HG03159 (cell line): ENCODE measurements around the gene PAX2.

Source experiments
- ATAC-seq: cut with Tn5 transposase; IDR thresholded peaks from one replicate; pipeline ENCODE4 v1.9.1; 2021; ENCODE audit warnings: mild to moderate bottlenecking, moderate library complexity; ENCODE audit not compliant: unreplicated experiment

The PAX2 gene

DNA sequence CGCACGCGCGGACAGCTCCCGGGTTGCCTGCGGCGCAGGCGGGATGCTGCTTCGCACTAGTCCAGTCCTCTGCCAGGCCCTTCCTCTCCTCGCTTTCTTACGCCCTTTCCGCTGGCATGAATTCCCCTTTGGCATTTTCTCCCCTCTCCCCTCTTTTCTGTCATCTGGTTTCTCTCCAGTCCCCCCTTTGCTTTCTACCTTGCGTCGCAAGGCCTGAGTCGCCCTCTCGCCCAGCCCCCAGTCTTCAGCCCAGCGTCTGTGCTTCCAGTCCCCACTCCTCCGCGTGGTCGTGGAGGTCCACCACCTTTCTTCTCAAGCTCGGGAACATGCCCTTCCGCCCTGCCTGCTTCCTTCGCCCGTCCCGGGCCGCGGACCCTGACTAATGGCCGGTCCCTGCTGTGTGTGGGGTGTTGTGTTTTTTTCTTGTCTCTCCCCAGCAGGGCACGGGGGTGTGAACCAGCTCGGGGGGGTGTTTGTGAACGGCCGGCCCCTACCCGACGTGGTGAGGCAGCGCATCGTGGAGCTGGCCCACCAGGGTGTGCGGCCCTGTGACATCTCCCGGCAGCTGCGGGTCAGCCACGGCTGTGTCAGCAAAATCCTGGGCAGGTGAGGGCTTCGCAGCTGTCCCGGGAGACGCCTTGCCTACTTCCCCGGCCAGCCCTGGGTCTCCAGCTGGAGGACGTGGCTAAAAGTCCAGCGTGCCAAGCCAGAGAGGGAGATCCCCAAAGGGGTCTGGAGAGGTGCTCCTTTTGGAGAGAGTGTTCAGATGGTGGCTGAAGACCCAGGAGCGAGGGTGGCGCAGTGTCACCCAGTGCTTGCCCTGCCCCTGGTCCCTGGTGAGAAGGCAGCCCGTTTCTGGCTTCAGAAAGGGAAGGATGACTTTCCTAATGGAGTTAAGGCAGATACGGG is 4.2 kb downstream of the PAX2 start:
- ATAC-seq, result no peak

DNA sequence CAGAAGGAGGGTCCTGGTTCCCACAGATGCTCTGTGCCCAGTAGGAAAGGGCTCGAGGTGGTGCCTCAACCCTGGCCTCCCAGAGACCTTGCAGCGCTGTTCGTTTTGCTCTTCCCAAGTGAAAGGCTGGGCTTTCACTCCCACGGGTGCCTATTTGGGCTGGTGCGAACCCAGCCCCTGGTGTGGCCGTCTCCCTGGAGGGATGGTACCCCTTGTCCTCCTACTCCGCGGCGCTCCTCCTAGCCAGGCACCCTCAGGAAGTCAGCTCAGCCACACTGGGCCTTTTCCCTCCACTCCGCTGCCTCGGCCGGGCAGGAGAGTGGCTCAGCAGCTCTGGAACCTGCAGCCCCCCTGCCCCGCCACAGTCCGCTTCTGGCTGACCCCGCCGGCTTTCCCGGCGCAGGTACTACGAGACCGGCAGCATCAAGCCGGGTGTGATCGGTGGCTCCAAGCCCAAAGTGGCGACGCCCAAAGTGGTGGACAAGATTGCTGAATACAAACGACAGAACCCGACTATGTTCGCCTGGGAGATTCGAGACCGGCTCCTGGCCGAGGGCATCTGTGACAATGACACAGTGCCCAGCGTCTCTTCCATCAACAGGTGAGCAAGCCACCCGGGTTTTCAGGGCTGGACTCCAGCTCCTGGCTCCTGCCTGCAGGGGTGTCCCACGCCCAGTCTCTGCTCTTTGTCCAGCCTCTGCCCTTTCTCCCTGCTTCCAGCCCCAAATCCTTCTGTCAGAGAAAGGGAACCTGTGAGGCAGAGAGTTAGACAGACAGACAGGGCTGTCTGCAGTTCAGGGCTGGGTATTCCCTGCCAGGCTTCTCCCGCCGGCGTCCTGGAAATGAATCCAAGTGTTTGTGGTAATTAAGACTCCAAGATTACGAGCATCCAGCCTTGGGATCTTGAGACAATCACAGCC is 5.2 kb downstream of the PAX2 start:
- ATAC-seq, result no peak

DNA sequence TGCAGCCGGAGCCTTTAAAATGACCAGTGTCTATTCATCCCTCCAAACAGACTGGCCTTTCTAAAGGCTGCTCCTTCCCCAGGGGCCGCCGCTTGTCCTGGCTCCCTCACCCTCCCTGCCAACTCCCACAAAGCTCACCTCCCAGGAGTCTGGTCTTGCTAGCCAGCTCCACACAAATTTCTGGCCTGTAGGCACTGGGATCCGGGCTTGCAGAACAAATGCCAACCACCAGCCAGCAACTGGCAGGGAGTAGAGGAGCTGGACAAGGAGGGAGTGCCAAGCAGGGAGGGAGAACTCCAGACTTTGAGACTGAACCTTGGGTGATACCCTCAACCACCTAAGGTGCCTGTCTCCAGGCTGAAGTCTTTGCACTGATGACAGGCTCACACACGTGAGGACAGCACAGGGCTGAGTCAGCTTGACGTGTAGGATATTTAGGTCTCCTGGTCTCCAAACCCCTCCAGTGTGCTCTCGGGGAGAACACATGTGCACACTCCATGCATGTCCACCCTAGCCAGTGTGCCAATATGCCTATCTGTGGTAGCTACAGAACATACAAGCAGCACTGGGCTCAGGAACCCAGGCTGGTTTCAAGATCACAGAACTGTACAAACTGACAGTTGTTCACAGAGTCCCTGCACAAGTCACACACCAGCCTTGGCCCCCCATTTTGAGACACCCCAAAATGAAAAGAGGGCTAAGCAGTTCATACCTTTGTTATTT is 6.0 kb downstream of the PAX2 start:
- ATAC-seq, result no peak

DNA sequence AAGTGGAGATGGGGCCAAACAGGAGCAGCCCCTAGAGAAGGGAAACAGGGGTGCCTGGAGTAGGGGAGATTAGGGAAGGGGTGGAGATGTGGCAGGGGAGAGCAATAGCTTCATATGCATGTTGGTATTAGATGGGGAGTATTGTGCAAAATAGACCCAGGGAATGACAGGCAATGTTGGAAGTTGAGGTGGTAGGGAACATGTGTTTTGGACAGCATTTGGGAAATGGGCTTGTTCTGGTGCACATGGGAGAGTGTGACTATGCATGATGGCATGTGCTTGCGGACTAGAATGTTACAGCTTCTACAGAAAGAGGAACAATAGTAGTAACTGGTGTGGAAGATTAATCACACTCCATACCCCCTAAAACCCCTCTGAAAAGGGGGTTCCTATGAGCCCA is 10.4 kb downstream of the PAX2 start:
- ATAC-seq, result no peak

DNA sequence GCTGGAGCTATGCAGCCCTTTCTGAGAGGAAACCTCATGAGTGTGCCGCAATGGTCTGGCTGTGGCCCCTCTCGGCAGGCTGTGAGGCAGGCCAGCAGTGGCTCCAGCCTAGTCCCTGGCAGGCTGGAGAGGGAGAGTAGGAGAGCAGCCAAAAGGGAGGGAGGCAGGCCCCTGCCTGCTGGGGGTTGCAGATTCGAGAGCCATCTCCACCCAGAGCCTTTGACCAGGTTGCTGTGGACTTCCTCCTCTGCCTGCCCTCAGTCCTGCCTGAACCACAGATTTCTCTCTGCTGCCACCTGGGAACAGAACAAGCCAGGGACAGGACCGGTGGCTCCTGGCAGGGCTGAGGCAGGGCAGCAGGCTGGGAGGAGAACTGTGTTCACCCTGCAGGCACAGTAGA is 13.9 kb downstream of the PAX2 start:
- no peak for ATAC-seq

DNA sequence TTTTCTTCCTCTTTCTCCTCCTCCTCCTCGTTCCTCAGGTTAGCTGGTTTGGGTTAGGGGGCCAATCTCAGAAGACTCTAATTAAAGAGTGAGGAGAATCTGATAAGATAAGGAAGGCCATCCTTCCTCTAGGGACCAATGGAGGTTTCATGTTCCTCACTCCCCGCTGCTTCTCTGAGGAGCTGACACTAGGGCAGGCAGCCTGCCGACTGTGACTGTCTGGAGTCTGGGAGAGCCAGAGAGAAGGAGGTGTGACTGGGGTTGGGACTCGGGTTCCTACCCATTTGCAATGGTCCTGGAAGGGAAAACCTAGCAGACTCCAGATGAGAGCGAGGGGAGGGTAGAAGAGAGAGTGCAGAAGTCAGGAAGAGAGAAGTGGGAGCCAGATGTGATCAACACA is 15.3 kb downstream of the PAX2 start:
- no peak for ATAC-seq

DNA sequence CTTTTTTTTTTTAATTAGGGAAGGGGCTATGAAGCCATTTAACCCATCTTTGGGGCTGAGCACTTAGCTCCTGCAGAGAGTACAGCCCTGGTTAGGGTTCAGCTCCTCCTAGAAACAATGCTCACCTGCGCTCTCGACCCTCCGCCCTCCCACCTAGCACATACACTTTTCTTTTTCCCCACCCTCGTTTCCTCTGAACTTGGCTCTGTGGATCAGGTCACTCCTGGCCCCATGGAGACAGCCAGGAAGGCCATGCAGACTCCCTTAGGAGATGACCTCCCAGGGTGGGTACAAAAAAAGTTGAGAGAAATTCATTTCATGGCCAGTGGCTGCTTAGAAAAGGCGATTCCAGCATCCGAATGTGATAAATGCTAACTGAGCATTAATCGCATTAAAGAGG is 15.8 kb downstream of the PAX2 start:
- no peak for ATAC-seq

DNA sequence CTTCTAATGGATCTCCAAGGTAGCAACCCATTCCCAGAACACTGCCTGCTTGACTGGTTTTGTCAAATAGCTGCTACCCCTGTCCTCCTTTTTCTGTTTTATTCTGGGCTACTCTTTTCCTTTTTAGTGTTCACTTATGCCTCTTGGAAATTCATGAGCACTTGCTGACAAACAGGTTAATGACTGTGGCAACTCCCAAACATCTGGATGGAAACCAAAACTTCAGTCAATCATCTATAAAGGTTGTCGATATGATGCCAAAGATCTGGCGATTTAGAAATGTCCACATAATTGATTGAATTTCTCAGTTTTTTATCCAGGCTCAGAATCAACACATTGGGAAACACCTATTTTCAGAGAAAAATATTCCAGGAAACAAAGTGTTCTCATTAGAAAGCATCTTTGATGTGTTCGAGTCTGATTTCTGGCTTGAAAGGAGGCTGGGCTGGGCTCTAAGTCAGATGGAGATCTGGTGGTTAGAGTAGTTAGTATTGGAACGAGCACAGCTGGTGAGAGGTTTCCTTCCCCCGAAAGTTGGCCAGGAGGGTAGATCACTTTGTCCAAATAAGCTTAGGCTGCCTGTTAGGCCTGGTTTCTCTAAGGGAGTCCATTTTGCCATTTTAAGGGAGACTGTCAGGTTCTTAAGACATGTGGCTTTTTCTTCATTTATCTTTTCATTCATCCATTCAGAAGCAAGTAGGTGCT is 17.8 kb downstream of the PAX2 start:
- no peak for ATAC-seq

DNA sequence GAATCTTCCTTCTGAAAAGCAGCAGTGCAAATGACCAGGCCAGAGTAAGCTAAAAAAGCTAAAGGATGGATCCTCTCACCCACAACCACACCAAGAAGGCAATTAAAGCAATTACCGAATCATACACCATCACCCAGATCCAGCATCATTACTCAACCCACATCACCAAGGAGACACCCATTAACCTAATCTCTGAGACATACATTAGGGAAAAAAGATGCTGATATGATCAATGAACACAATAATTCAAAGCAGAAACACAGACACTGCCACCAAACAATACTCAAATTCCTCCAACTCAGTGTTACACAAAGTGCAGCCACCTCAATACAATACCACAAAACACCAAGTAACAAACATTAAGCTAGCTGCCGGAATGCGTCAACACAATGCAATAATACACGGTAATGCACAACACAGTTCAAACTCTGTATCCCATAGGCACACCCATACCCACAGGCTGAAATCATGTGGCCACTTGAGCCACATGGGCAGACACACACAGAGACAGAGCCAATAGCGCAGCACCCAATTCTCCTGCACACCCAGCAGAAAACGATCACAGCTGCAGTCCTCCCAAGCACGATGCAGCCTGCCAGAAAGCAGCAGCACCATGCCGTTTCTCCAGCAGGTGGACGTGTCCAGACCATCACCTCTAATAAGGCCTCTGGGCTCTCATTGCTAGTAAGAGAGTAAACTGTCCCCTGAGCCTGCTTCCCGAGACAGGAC is 21.5 kb downstream of the PAX2 start:
- no peak for ATAC-seq

DNA sequence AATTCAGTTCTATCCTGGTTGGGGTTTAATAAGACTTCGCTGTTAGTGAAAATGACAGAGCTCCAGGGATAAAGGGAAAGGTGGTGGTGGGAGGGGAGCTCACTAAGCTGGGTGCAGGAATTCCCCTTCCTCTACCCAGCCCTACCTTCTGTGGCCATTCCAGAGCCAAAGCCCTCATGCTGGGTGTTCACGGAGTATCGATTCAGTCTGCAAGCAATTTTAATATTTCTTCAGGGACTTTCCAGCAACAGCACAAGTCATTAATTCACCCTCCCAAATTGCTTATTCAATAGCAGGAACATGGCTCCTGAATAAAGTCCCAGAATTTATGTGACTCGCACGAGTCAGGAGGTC is 22.0 kb downstream of the PAX2 start:
- no peak for ATAC-seq

DNA sequence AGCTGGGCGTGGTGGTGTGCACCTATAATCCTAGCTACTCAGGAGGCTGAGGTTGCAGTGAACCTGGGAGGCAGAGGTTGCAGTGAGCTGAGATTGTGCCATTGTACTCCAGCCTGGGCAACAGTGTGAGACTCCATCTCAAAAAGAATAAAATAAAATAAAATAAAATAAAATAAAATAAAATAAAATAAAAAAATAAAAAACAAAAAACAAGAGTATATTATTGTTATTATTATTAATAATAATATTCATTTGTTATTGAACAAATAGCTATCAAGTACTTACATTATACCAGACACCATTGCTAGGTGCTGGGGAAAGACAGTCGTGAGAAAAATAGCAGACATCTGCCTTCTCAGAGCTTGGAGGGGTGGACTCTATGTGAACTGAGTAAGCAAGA is 24.1 kb downstream of the PAX2 start:
- no peak for ATAC-seq

DNA sequence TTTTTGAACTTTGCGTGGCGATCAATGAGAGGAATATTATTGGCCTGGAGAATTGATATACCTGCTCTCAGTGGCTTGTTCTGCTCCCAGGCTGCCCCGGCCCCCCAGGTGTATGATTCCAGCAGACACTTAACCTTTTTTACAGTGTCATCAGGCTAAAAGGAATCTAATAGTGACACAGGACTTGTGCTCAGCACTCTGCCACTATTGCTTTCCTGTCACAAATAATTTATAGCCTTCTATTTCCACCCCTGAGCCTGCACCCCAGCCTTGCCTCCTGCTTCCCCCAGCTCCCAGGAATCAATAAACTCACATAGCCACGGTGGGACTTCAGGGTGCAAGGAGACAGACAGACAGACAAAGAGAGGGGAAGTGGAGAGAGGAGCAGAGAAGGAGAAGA is 28.3 kb downstream of the PAX2 start:
- no peak for ATAC-seq

DNA sequence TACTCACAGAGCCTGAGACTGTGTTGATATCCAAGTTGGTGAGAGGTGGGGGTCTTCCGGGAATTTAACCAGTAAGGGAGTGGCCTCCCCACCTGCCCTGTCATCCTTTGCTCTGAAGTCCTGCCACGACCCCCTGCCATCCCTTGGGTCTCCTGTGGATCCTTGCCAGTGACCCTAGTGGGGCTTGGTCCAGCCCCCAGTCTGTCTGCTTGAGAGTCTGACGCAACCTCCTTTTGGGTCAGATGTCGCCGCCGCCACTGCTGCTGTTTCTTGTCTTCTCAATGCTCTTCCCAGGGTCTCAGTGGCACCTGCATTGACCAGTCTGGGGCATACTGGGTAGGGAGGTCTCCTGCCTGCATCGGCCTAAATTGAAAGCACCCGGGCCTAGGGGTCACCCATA is 28.8 kb downstream of the PAX2 start:
- ATAC-seq, result no peak

DNA sequence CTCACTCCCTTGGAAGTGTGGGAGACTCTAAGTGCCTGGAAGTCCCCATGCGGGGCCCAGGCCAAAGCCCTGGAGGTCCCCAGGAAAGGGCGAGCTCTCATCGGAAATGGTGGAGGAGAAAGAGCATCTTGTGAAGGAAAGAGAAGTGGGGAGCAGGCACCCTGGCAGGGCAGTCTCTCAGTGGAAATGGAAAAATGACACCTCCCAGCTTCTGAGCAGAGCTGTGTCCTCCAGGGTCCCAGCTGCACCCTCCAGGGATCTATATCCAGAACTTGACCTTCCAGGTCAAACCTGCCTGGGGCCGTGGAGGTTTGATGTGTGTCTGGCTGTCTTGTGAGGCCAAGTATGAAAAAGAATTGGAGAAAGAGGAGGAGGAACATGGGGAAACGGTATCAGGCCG is 29.5 kb downstream of the PAX2 start:
- ATAC-seq, result no peak

DNA sequence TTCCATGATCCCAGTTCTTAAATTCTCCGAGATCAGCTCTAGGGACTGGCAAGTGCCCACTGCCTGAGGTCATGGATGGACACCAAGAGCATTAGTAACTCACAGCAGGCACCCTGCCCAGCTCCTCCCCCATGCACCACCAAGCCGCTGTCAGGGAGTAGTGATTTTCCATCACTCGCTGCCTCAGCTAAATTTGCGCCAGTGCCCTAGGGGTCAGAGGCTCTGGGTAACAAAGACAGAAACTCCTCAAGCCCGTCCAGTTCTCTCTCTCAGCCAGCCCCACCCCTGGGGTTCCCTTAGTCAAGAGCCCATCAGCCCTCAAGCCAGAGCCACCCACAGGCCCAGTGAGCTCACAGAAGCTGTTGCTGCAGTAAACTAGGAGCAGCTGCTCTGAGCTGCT is 30.0 kb downstream of the PAX2 start:
- ATAC-seq, result no peak

DNA sequence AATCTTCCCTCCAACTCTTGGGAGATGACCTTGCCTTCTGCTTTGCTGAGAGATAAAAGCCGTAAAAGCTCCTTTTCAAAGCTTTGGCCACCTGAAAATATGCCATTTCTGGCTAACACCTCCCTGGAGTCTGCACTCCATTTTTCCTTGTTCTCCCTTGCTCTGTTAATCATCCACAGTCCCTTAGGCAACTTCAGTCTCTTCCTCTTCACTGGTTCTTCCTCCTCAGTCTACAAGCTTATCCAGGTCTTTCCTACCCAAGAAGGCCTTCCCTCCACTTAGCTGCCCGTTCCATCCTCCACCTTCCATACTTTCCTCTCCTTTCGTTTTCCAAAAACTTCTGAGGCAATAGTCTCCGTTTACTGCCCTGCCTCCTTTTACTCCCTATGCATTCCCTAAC is 30.5 kb downstream of the PAX2 start:
- ATAC-seq, result no peak

DNA sequence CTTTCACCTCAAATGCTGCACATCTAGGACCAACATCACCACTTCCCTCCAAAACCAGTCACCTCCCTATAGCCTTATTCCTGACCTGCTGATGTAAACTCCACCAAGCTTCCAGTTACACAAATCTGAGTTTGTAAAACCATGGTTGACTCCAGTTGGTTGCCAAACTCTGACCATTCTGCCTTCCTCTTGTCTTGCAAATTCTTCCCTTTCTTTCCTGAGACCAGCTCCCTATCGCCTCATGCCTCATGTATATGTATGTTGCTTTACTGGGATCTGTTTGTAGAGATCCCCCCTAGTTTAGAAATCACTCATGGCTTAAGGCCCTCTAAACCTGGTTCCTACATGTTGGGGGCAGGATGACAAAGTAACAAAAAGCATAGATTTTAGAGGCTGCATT is 31.3 kb downstream of the PAX2 start:
- ATAC-seq, result no peak

DNA sequence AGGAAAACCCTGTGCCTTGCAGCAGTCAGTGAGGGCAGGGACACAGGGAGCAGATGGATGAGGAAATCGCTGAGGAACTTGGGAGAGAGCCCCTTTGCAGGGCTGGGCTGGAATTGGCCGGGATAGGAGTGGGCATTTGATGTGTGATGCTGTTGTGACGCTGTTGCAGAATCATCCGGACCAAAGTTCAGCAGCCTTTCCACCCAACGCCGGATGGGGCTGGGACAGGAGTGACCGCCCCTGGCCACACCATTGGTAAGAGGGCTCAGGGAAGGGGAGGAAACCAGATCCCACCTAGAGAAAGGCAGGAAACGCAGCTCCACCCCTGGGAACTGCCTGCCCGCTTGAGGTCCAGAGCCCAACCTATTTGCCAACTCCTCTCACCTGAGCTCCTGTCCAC is 33.9 kb downstream of the PAX2 start:
- no peak for ATAC-seq

DNA sequence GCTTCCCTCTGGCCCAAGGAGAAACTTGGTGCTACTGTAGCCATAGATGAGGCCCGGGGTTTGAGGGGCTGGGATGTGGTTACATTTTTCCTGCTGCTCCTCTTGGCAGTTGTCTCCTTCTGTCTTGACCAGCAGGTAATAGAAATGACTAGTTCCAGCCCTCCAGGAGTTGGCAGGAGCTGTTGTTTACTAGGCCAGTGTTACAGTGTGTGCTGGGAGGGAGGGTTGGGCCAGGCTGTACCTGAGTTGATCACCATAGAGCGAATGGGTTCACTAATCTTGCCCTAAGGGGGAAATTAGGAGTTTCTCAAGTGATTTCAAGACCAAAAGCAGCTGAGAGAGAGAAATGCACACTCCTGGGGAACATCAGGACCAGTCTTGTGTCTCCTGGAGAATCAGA is 34.9 kb downstream of the PAX2 start:
- ATAC-seq, result no peak

DNA sequence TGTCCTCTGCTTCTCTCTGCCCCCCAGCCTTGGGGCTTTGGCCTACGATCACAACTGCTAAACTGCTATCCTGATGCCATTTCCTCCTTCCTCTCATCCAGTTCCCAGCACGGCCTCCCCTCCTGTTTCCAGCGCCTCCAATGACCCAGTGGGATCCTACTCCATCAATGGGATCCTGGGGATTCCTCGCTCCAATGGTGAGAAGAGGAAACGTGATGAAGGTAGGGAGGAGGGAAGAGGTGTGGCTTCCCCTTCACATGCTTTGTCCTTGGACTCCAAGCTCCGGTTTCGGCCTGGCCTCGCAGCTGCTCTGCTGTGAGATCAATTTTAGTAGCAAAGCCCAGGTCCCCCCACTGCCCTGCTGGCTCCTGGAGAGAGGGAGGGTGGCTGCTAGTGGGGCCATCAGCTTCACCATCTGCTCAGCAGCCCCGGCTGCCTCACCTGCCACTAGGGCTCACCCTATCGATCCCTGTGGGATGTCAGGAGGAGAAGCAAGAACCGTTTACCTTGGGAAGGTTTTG is 35.8 kb downstream of the PAX2 start:
- ATAC-seq, result no peak
